ENCODE results near the gene ITGA2.
A peak's percentile ranks its signal among the peaks of the same experiment; 100 is the strongest.

ITGA2 gene

DNA sequence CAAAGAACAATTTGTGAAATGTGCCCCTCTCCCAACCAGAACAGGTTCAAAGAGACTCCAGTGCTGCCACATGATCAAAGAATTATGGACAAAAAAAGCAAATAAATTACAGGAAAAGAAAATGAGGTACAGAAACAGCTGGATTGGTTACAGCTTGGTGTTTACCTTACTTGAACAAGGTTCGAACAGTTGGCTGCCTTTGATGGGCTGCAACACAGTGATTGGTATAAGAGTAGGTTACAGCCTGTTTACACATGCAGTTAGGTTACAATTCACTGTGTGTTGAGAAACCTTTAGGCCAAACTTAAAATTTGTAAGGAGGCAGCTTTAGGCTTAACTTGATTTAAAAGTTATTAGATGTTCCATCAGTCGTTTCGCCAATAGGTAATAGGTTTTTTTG lies 123.8 kb downstream of the ITGA2 start:
- no peaks in the 10 kb centered on the region; the same call in 1 of the 2 replicates for H3K27me3 ChIP-seq
- TF ChIP-seq, protein P1, sequence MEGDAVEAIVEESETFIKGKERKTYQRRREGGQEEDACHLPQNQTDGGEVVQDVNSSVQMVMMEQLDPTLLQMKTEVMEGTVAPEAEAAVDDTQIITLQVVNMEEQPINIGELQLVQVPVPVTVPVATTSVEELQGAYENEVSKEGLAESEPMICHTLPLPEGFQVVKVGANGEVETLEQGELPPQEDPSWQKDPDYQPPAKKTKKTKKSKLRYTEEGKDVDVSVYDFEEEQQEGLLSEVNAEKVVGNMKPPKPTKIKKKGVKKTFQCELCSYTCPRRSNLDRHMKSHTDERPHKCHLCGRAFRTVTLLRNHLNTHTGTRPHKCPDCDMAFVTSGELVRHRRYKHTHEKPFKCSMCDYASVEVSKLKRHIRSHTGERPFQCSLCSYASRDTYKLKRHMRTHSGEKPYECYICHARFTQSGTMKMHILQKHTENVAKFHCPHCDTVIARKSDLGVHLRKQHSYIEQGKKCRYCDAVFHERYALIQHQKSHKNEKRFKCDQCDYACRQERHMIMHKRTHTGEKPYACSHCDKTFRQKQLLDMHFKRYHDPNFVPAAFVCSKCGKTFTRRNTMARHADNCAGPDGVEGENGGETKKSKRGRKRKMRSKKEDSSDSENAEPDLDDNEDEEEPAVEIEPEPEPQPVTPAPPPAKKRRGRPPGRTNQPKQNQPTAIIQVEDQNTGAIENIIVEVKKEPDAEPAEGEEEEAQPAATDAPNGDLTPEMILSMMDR (IDR thresholded peaks at IDR 0.05; ENCODE audit: low read depth, low read length): no peak
- no peaks in the 10 kb centered on the region for H3K36me3 ChIP-seq
- no peak for DNase-seq
- no peak overlapping the region for H3K4me3 ChIP-seq (ENCODE audit: low read depth, low read length)
- no peaks in the 10 kb centered on the region; the same call in 1 of the 2 replicates for H3K4me1 ChIP-seq
- H3K9me3 ChIP-seq: no peaks in the 10 kb centered on the region; the same call in 1 of the 2 replicates

GRCh38 chr5:53113947-53114346 lies 124.8 kb downstream of the ITGA2 start:
- no peak for DNase-seq
- TF ChIP-seq, protein P1 (IDR thresholded peaks at IDR 0.05; ENCODE audit: low read depth, low read length): no peak
- Histone ChIP-seq H3K27me3 (peaks cover 7% of the 10 kb centered on the region), H3K4me3 (ENCODE audit: low read depth, low read length) (no peak overlapping the region), H3K4me1 (no peaks in the 10 kb centered on the region; the same call in 1 of the 2 replicates), H3K9me3 (no peaks in the 10 kb centered on the region; the same call in 1 of the 2 replicates), H3K36me3 (no peaks in the 10 kb centered on the region)

GRCh38 chr5:53114988-53115387 lies 125.8 kb downstream of the ITGA2 start:
- no peaks in the 10 kb centered on the region; the same call in 1 of the 2 replicates for H3K4me1 ChIP-seq
- TF ChIP-seq, protein P1 (IDR thresholded peaks at IDR 0.05; ENCODE audit: low read depth, low read length): peak; percentile 36; the same call in 1 of the 2 replicates
- DNase-seq: no peak
- H3K36me3 ChIP-seq: no peaks in the 10 kb centered on the region
- no peak overlapping the region for H3K4me3 ChIP-seq (ENCODE audit: low read depth, low read length)
- H3K27me3 ChIP-seq: peaks cover 9% of the 10 kb centered on the region
- H3K9me3 ChIP-seq: no peaks in the 10 kb centered on the region; the same call in 1 of the 2 replicates

DNA sequence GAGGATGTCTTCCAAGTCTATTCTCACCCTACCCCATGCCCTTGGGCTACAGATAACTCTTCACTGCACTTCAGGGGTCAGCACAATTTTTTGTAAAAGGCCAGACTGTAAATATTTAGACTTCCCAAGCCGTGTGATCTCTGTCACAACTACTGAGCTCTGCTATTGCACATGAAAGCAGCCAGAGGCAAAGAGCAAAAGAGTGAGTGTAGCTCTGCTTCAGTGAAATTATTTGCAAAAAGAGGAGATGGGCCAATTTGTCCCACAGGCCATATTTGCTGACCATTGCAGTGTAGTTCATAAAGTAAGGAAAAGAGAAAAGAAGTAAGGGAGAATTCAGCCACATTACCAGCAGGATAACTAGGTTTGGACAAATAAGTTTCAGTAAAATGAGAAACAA lies 127.4 kb downstream of the ITGA2 start:
- Histone ChIP-seq H3K4me1 (no peaks in the 10 kb centered on the region), H3K9me3 (no peaks in the 10 kb centered on the region; the same call in 1 of the 2 replicates), H3K27me3 (peaks cover 9% of the 10 kb centered on the region), H3K36me3 (no peaks in the 10 kb centered on the region), H3K4me3 (ENCODE audit: low read depth, low read length) (no peak overlapping the region)
- no peak for DNase-seq
- TF ChIP-seq, protein P1 (IDR thresholded peaks at IDR 0.05; ENCODE audit: low read depth, low read length): no peak

DNA sequence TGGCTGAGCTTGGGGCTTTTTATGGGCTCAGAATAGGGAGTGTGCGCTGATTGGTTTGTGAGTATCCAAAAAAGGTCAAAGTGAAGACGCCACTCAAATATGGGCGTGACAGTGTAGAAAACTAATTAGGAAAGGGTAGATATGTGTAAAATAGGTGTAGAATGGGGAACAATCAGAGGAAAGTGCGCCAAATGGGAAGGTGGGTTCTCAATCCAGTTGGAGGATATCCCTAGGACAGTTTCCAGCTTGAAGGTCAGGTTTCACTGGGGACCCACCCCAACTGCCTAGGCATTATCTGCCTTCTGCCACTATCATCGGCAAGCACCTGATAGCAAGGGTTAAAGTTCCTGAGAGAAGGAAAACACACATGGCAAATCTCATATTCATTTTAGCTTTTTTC lies 129.7 kb downstream of the ITGA2 start:
- DNase-seq: no peak
- Histone ChIP-seq H3K4me3 (ENCODE audit: low read depth, low read length) (no peak overlapping the region), H3K27me3 (peaks cover 9% of the 10 kb centered on the region)

GRCh38 chr5:53120165-53120564 lies 131.0 kb downstream of the ITGA2 start:
- Histone ChIP-seq H3K9me3 (no peaks in the 10 kb centered on the region), H3K4me1 (no peaks in the 10 kb centered on the region), H3K4me3 (ENCODE audit: low read depth, low read length) (no peak overlapping the region), H3K36me3 (no peaks in the 10 kb centered on the region), H3K27me3 (peaks cover 9% of the 10 kb centered on the region)
- no peak for DNase-seq
- TF ChIP-seq, protein P1 (IDR thresholded peaks at IDR 0.05; ENCODE audit: low read depth, low read length): no peak

More for the DNA sequence above, 129.7 kb downstream of the ITGA2 start:
- no peaks in the 10 kb centered on the region for H3K4me1 ChIP-seq
- TF ChIP-seq, protein P1 (IDR thresholded peaks at IDR 0.05; ENCODE audit: low read depth, low read length): no peak
- no peaks in the 10 kb centered on the region for H3K9me3 ChIP-seq
- H3K36me3 ChIP-seq: no peaks in the 10 kb centered on the region

Measured in BE2C (cell line).